HG03558 (cell line): ENCODE measurements around the gene ARHGEF10L.

Experiments used
- ATAC-seq: cut with Tn5 transposase; IDR thresholded peaks from one replicate; pipeline ENCODE4 v1.9.1; 2021; ENCODE audit warnings: moderate number of reproducible peaks; ENCODE audit not compliant: unreplicated experiment; ENCODE audit errors: extremely low read depth

Gene ARHGEF10L

GRCh38 chr1:17521946-17522612 lies 17.4 kb upstream of the ARHGEF10L start:
- no peak for ATAC-seq

GRCh38 chr1:17523321-17524041 lies 16.0 kb upstream of the ARHGEF10L start:
- no peak for ATAC-seq

DNA sequence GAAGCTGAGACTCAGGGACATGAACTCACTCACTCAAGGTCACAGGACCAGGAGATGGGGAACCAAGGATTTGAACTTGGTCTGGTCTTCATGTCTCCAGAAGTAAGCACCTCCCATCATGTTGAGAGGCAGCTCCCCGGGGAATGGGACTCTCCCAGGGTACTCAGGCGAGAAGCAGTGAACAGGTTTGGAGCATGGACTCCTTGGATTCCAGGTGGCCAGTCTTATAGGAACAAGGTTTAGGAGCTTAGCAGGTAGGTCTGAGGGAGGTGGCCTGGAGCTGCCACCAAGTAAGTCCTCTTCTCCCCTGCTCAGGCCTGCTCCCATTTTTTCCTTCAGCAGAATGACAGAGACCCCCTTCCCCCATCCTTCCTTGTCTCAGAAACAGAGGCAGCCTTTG lies 14.9 kb upstream of the ARHGEF10L start:
- no peak for ATAC-seq

GRCh38 chr1:17525996-17526686 lies 13.4 kb upstream of the ARHGEF10L start:
- no peak for ATAC-seq

GRCh38 chr1:17527036-17527914 lies 12.2 kb upstream of the ARHGEF10L start:
- no peak for ATAC-seq

DNA sequence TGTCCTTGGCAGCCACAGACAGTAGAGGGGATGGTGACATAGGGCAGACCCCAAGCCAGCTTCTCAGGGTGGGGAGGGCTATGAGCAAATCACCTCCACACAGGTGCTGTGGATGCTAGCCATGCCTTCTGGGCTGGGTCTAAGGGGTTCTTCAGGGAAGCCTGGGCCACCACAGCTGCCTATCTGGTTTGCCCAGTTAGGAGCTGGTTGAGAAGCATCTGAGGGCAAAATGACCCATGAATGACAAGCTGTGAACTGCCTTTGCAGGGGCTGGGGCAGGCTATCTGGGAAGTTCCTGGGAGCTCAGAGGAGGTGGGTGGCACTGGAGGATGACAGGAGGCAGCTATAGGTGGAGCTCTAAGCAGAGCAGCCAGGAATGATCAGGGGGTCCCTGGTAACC lies 10.1 kb upstream of the ARHGEF10L start:
- ATAC-seq, result no peak

DNA sequence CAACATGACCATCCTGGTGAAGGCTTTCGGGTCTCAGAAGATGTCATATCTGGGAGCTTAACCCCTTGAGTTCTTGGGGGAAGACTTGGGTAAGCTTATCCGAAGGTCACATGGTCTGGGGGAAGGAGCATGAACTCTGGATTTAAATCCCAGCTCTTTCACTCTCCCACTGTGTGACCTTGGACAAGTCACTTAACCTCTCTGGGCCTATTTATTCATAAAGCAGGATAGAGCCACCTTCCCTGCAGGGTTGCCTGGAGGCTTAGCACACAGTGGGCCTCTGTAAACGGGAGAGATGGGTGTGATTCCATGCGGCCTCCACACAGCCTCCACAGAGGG lies 8.2 kb upstream of the ARHGEF10L start:
- no peak for ATAC-seq

DNA sequence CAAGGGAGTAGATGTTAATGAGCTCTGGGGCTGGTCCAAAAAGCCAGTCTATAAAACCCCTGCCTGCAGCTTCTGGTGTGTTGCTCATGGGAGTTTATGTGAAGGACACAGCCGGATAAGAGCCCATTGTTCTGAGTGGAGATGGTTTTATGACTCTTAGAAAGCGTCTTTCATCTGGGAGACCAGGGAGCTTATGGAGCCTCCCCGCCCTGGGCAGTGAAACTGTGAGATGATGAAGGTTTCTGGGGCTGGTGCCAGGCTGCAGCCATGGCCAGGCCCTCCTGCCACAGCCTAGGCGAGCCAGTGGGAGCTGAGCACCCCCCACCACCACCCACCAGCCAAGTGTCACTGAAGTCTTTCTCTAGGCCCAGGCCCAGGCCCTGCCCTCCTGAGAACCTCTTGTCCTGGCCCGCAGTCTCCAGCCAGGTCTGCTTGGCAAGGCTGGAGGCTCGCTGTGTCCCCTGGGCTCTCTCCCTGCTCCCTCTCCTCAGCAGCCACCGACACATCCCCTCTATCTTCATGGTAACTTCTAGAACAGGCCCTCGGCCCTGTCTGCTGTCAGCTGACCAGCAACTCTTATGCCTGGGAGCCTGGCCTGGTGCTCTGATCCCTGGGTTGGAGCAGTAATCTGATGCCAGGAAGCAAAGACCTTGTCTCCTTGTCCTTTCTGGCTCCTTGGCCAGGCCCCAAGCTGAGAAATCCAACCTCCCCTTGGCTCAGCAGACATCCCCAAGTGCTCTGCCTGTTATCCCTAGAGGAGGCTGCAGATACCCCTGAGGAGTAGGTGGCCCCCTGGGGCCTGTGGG lies 7.6 kb upstream of the ARHGEF10L start:
- ATAC-seq, result no peak

DNA sequence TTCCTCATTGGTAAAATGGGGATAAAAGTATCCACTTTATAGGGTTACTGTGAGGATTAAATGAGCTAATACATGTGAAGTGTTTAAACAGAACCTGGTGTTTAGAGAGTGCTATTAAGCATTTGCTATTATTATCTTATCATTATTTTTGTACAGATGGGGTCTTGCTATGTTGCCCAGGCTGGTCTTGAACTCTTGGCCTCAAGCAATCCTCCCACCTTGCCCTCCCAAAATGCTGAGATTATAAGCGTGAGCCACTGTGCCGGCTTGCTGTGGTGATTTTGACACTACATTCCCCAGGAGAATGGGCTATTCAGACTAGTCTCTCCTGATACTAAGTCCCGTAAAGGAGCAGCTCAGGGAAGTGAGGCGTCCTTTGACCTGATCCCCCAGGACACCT lies 6.3 kb upstream of the ARHGEF10L start:
- ATAC-seq, result no peak

GRCh38 chr1:17535300-17535936 lies 4.1 kb upstream of the ARHGEF10L start:
- ATAC-seq, result no peak

- ATAC-seq, result no peak
Measured at GRCh38 chr1:17538010-17538409, 1.5 kb upstream of the ARHGEF10L start.

DNA sequence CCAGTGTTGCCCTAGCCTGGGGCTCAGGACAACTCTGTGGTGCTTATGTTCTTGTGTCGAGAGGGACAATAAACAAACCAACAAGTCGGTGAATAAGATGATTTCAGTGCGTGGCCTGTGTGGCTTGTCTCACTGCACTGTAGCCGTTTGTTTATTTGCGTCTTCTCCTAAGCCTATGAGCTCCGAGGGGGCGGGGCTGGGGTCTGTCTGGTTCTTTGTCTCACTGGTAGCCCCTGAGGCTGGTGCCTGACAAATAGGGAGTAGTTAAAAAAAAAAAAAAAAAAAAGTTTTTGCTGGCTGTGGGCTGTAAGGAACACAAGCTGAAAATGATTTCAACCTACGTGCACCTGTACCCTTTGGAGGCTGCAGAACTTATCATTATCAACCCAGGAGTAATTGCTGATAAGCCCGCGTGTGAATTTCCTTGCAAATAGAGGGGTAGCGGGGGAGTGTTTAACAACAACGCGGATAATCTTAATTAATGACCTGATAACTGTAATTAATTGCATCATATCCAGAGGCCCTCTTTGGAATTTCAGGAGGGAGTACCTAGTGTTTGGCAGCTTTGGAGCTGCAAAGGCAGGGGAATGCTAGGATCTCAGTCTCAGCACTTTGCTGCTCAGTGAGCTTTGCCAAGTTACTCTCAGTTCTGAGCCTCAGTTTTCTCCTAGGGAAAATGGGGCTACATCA lies 925 bp upstream of the ARHGEF10L start:
- no peak for ATAC-seq

DNA sequence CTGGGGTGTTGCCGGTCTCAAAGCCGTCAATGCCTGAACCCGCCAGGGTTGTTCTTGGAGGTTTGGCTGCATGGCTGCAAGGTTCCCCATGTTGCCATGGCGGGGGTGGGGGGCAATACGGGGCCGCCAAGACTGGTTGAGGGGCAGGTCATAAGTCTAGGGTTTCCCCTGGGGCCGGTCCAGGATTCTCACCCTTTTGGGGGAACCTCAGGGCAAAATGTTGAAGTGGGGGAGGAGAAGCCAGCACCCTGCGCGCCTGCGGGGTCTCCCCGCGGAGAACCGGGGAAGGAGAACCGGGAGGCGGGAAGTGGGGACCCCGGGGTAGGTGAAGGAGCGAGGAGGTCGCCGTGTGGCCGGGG lies 401 bp upstream of the ARHGEF10L start:
- ATAC-seq, result no peak

- no peak for ATAC-seq
Measured at GRCh38 chr1:17540255-17541001, 930 bp downstream of the ARHGEF10L start.

DNA sequence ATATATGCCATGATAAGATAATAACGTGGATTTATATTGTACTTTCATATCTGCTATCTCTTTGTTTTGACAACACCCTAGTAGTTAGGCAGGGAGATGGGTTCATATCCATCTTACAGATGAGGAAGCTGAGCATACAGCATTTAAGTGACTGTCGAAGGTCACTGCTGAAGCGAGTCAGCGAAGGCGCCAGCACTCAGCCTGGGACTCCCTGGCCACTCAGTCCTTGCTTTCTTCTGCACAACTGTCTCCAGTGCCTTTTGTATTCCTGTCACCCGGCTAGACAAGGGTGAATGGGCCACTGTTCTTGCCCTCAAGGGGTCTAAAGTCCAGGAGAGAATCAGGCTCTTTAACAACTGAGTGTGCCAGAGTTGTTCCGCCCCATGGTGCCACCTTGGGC lies 3.1 kb downstream of the ARHGEF10L start:
- ATAC-seq, result no peak

- ATAC-seq, result no peak
Measured at GRCh38 chr1:17544776-17545350, 5.4 kb downstream of the ARHGEF10L start.

- ATAC-seq, result no peak
Measured at GRCh38 chr1:17545356-17545755, 5.9 kb downstream of the ARHGEF10L start.
